ENCODE measurements around the gene C19orf38.

The C19orf38 gene

DNA sequence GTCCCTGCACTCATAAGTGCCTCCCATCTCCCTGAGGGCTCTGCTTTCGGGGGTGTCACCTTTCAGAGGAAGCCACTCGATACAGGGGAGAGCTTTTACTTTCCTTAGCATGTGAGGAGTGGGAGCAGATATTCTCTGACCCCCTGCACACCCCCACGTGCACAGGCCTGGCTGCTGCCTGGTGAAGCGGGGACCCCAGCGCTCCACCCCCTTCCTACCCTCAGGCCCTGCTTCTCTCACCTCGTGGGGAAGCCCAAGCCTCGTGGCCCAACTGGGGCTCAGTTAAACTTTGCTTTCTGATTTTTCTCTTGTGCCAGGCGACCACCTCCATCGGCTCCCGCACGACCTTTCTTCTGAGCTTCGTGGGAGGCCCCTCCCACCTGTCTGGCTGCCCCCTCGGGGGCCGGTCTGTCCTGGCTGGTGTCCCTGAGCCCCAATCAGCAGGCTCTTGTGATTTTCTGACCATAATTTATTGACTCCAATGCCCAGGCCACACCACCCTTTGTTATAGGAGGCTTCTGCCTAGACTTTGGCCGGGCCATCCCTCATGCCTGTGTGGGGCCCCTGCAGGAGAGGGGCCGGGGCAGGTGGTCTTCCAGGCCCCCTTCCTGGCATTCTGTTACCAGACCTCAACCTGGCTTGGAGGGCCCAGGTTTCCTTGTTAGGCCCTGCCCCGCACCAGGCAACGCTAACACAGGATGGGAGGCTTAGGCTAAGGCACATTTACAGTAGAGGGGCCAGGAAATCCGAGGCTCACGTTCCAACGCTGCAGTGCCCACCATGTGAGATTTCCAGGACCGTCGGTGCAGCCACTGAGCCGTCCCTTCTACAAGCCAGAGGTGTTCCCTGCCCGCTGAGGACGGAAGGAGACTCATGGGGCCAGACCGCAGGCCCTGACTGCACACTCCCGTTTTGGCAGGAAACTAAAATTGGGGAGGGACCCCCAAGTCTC, 16.0 kb upstream of the C19orf38 start:
- Histone ChIP-seq H3K36me3 (ENCODE audit: control insufficient read depth, low read length) (peaks cover 36% of the 10 kb centered on the region), H3K4me1 (ENCODE audit: control insufficient read depth, low read length) (peaks cover 16% of the 10 kb centered on the region), H3K9me3 (ENCODE audit: control insufficient read depth, insufficient read depth, low read length) (peaks cover 7% of the 10 kb centered on the region), H3K9me2 (replicated peaks; ENCODE audit: control insufficient read depth, low read length) (no peaks in the 10 kb centered on the region), H3K27me3 (ENCODE audit: control insufficient read depth, low read length) (no peaks in the 10 kb centered on the region), H3K27ac (ENCODE audit: low read depth, low read length) (no peak overlapping the region), H3K4me3 (ENCODE audit: low read length) (no peak overlapping the region), H3K4me2 (ENCODE audit: low read length) (no peak overlapping the region), H3K79me2 (ENCODE audit: control insufficient read depth, low read length) (no peaks in the 10 kb centered on the region), H4K20me1 (ENCODE audit: control insufficient read depth, insufficient read depth, low read depth, low read length) (peaks cover 5% of the 10 kb centered on the region; the same call in 1 of the 2 replicates), H3F3A (ENCODE audit: control insufficient read depth, insufficient read depth) (peaks cover 4% of the 10 kb centered on the region)
- TF ChIP-seq EZH2phosphoT487 (IDR thresholded peaks at IDR 0.05; ENCODE audit: borderline replicate concordance, low read length), result no peak
- TF ChIP-seq, protein P1, sequence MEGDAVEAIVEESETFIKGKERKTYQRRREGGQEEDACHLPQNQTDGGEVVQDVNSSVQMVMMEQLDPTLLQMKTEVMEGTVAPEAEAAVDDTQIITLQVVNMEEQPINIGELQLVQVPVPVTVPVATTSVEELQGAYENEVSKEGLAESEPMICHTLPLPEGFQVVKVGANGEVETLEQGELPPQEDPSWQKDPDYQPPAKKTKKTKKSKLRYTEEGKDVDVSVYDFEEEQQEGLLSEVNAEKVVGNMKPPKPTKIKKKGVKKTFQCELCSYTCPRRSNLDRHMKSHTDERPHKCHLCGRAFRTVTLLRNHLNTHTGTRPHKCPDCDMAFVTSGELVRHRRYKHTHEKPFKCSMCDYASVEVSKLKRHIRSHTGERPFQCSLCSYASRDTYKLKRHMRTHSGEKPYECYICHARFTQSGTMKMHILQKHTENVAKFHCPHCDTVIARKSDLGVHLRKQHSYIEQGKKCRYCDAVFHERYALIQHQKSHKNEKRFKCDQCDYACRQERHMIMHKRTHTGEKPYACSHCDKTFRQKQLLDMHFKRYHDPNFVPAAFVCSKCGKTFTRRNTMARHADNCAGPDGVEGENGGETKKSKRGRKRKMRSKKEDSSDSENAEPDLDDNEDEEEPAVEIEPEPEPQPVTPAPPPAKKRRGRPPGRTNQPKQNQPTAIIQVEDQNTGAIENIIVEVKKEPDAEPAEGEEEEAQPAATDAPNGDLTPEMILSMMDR (IDR thresholded peaks at IDR 0.05; ENCODE audit: low read depth, low read length, poor library complexity, severe bottlenecking), result no peak

GRCh38 chr19:10832939-10833296, 15.3 kb upstream of the C19orf38 start:
- Histone ChIP-seq H3K9me2 (replicated peaks; ENCODE audit: control insufficient read depth, low read length) (no peaks in the 10 kb centered on the region), H3K4me3 (ENCODE audit: low read length) (no peak overlapping the region), H4K20me1 (ENCODE audit: control insufficient read depth, insufficient read depth, low read depth, low read length) (peaks cover 5% of the 10 kb centered on the region; the same call in 1 of the 2 replicates), H3K36me3 (ENCODE audit: control insufficient read depth, low read length) (peaks cover 36% of the 10 kb centered on the region), H3K27ac (ENCODE audit: low read depth, low read length) (no peak overlapping the region), H3F3A (ENCODE audit: control insufficient read depth, insufficient read depth) (peaks cover 4% of the 10 kb centered on the region), H3K27me3 (ENCODE audit: control insufficient read depth, low read length) (no peaks in the 10 kb centered on the region), H3K9me3 (ENCODE audit: control insufficient read depth, insufficient read depth, low read length) (peaks cover 7% of the 10 kb centered on the region), H3K79me2 (ENCODE audit: control insufficient read depth, low read length) (no peaks in the 10 kb centered on the region), H3K4me2 (ENCODE audit: low read length) (no peak overlapping the region), H3K4me1 (ENCODE audit: control insufficient read depth, low read length) (peaks cover 16% of the 10 kb centered on the region)
- TF ChIP-seq EZH2phosphoT487 (IDR thresholded peaks at IDR 0.05; ENCODE audit: borderline replicate concordance, low read length), result no peak
- TF ChIP-seq, protein P1 (IDR thresholded peaks at IDR 0.05; ENCODE audit: low read depth, low read length, poor library complexity, severe bottlenecking), result no peak

DNA sequence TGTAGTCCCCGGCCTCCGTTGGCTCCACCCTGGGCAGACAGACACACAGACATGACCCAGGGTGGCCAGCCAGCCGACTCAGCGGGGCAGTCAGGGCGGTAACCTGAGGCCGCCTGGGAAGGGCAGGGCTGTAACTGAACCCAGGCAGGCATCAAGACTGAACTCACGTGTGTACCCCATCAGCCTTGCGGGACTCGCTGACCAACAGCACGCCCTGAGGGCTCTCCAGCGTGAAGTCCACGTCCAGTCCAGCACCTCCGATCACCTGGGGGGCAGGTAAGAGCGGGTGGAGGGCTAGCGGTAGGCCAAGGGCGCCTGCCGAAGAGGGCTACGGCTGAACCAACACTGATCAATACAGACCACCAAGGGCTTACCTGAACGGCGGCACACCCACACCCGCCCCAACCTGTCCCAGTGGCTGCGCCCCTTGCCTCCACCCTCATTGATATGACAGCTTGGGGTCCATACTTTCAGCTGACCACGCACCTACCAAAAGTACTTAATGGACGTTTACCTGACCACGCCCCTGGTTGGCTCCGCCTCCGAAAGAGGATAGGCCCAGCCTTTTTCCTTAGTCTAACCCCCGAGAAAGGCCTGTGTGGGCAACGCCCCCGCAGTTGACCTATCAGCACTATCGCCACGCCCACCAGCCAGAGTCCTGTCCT, 13.0 kb upstream of the C19orf38 start:
- H3K36me3 ChIP-seq (ENCODE audit: control insufficient read depth, low read length), result peaks cover 29% of the 10 kb centered on the region
- H3F3A ChIP-seq (ENCODE audit: control insufficient read depth, insufficient read depth), result peaks cover 8% of the 10 kb centered on the region
- H3K27ac ChIP-seq (ENCODE audit: low read depth, low read length), result no peak overlapping the region
- H3K9me3 ChIP-seq (ENCODE audit: control insufficient read depth, insufficient read depth, low read length), result peaks cover 7% of the 10 kb centered on the region
- H3K79me2 ChIP-seq (ENCODE audit: control insufficient read depth, low read length), result no peaks in the 10 kb centered on the region
- no peaks in the 10 kb centered on the region for H3K27me3 ChIP-seq (ENCODE audit: control insufficient read depth, low read length)
- no peaks in the 10 kb centered on the region for H3K9me2 ChIP-seq (replicated peaks; ENCODE audit: control insufficient read depth, low read length)
- TF ChIP-seq, protein P1 (IDR thresholded peaks at IDR 0.05; ENCODE audit: low read depth, low read length, poor library complexity, severe bottlenecking), result no peak
- TF ChIP-seq EZH2phosphoT487 (IDR thresholded peaks at IDR 0.05; ENCODE audit: borderline replicate concordance, low read length), result no peak
- peaks cover 5% of the 10 kb centered on the region; the same call in 1 of the 2 replicates for H4K20me1 ChIP-seq (ENCODE audit: control insufficient read depth, insufficient read depth, low read depth, low read length)
- H3K4me3 ChIP-seq (ENCODE audit: low read length), result peak overlapping the region; percentile 46
- peak overlapping the region; percentile 46 for H3K4me2 ChIP-seq (ENCODE audit: low read length)
- peaks cover 30% of the 10 kb centered on the region for H3K4me1 ChIP-seq (ENCODE audit: control insufficient read depth, low read length)
